Activated naive CD4-positive, alpha-beta T cell treated with Interleukin-2 at 50 U/mL for 16 hours (primary cell): Measurements from ENCODE around the gene BANP.
A peak's percentile ranks its signal among the peaks of the same experiment; 100 is the strongest.

Experiments
- DNase-seq: peaks from one replicate; pipeline ENCODE4 v3.0.0-alpha.2; 2020

Gene BANP

GRCh38 chr16:87949071-87949744, 2.0 kb upstream of the BANP start:
- DNase-seq, result no peak

- peak; percentile 34 for DNase-seq
Measured at GRCh38 chr16:87951552-87952538, 611 bp downstream of the BANP start.

GRCh38 chr16:87952751-87953150, 1.5 kb downstream of the BANP start:
- DNase-seq, result no peak

- DNase-seq, result no peak
Measured at GRCh38 chr16:87953308-87954215, 2.3 kb downstream of the BANP start.

GRCh38 chr16:87954361-87954760, 3.1 kb downstream of the BANP start:
- no peak for DNase-seq

- no peak for DNase-seq
Measured at GRCh38 chr16:87954826-87955225, 3.6 kb downstream of the BANP start.

- no peak for DNase-seq
Measured at GRCh38 chr16:87955302-87956097, 4.3 kb downstream of the BANP start.

GRCh38 chr16:87956098-87956364, 4.8 kb downstream of the BANP start:
- DNase-seq, result no peak

- DNase-seq, result peak; percentile 76
Measured at GRCh38 chr16:87956365-87957231, 5.4 kb downstream of the BANP start.

GRCh38 chr16:87957296-87958094, 6.3 kb downstream of the BANP start:
- DNase-seq, result no peak

GRCh38 chr16:87958632-87959031, 7.4 kb downstream of the BANP start:
- no peak for DNase-seq

GRCh38 chr16:87959391-87959990, 8.3 kb downstream of the BANP start:
- DNase-seq, result no peak

- no peak for DNase-seq
Measured at GRCh38 chr16:87960296-87960695, 9.1 kb downstream of the BANP start.

GRCh38 chr16:87960852-87961251, 9.6 kb downstream of the BANP start:
- DNase-seq, result no peak

GRCh38 chr16:87961623-87962022, 10.4 kb downstream of the BANP start:
- no peak for DNase-seq

GRCh38 chr16:87963400-87963799, 12.2 kb downstream of the BANP start:
- DNase-seq, result peak; percentile 73

GRCh38 chr16:87964049-87964659, 12.9 kb downstream of the BANP start:
- DNase-seq, result no peak

- DNase-seq, result no peak
Measured at GRCh38 chr16:87965417-87965816, 14.2 kb downstream of the BANP start.

- no peak for DNase-seq
Measured at GRCh38 chr16:87966064-87966645, 14.9 kb downstream of the BANP start.
